Measurements from ENCODE around the gene PPIL3. TPM values are rescaled to one million over a fixed set of nuclear protein-coding genes. Genes with fewer than 3 reads are reported as not detected.

PPIL3 gene
- total RNA-seq, 1 donor from 2014 or later: 52.4 TPM

DNA sequence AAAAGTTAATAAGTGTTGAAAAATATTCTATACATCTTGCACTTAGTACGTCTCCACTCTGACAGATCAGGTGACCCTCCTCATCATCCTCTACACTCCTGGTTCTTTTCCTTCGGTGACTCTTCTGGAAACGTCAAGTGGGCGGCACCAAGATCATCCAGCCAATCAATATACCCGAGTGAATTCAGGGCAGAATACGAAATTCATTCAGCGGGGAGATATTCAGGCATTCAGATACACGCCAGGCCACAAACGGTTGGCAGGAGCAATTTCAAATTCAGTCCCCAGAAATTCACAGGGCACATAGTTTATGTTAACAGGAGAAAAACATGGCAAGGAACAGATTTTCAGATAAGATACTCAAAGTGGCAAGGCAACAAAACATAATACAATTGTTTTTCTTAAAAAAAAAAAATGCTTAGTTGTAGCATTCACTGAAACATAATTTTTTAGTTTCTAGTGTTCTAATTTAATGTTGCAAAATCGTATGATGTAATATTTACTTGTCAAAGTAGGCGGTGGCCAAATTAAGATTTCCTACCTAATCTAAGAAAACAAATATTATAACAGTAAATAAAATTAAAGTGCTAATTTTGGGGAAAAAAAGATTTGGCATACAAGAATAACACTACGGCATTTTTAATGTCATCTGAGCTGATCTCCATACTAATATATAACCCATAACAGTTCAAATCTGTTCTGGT is 28.6 kb downstream of the PPIL3 start:
- DNase-seq: no peak

DNA sequence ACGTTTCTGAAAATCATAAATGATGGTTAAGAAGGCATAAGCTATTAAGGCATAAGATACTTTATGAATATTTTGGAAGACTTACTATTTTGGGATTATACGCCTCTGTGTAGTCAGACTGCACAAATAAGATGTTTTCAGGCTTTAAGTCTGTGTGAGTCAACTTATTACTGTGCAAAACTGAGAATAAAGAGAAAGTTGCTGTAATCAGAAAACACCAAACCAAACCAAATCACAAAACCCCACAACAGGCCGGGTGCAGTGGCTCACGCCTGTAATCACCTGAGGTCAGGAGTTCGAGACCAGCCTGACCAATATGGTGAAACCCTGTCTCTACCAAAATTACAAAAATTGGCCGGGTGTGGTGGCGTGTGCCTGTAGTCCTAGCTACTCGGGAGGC is 32.1 kb downstream of the PPIL3 start:
- DNase-seq: no peak

DNA sequence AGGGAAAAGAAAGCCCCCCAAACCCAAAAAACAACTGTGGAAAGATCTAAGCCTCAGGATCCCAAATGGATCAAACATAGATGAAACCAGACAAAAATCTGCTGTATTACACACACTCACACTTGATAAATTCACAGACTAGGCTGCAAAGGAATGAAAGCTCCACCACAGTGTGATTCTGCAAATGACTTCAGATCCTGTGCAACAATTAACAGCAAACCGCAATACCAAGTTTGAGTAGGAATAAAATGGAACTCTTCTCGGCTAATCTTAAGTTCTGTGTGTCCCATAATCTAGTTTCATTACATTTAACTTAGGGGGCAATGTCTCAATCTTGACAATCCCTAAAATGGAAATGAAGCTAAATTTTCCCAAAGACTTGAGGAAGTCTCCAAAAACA is 36.3 kb downstream of the PPIL3 start:
- DNase-seq: no peak

DNA sequence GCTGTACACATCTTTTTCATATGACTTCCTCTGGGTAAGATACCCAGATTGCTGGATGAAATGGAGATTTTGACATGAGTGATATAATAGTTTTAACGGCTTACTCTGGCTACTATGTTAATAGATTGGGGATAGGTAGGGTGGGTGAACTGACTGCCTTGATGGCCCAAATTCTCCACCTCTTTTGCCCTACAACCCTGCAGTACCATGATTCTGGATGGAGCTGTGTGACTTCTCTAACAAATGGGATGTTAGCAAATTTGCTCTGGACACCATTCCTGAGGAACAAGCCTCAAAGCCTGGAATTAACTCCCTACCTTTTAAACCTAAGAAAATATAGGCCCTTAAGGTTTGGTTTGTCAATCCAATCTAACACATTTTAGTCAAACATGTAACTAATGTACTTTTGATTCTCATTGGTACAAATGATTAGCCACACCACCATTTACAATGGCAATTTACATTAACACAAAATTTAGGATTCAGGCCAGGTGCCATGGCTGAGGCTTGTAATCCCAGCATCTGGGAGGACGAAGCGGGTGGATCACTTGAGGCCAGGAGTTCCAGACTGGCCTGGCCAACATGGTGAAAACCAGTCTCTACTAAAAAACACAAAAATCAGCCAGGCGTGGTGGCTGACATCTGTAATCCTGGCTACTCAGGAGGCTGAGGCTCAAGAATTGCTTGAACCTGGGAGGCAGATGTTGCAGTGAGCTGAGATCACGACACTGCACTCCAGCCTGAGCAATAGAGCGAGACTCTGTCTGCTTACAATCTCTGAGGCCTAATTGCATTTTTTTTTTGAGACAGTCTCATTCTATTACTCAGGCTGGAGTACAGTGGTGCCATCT is 37.3 kb downstream of the PPIL3 start:
- no peak for DNase-seq

DNA sequence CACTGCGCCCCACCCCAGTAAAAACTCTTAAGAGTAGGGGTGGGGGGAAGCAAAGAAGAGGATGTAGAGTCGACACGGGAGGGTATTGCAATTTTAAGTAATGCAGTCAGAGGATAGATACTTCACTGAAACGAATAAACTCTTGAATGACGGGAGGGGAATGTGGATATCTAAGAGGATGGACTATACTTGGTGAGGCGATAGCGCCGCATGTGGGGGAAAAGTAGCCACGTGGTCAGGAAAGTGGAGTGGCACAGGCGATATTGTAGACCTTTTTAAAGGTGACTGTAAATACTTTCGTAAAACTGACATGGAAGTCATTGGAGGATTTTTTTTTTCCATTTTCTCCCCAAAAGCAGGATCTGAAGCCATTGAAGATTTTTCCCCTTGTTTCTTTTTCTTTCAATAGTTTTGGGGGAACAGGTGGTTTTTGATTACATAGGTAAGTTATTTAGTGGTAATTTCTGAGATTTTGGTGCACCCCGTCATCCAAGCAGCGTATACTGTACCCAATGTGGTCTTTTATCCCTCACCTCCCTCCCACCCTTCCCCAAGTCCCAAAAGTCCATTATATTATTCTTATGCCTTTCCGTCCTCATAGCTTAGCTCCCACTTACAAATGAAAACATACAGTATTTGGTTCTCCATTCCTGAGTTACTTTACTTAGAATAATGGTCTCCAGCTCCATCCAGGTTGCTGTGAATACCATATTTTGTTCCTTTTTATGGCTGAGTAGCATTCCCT is 38.2 kb downstream of the PPIL3 start:
- no peak for DNase-seq

DNA sequence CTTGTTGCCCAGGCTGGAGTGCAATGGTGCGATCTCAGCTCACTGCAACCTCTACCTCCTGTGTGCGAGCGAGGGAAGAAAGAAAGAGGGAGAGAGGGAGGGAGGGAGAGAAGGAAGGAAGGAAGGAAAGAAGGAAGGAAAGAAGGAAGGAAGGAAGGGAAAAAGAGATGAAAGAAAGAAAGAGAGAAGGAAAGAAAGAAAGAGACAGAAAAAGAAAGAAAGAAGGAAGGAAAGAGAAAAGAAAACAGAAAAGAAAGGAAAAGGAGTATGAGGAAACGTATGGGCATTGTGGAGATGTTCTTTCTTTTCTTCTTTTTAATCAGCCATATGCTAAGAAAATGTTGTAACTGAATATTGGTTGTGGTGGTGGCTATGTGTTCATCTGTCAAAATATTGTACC is 40.9 kb downstream of the PPIL3 start:
- no peak for DNase-seq

DNA sequence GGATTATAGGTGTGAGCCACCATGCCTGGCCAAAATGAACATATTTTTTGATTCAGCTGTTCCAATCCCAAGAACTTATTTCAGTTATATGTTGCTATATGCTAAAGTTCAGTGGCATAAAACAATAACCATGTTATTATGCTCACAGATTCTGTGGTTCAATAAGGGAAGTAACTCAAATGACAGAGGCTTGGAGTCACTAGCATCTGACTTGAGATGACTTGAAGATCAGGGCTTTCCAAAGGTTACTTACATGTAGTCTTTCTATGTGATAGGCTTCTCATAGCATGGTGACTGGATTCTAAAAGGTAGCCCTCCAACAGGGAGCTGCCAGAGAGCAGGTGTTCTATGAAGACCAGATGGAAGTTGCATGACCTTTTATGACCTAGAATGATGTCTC is 41.6 kb downstream of the PPIL3 start:
- DNase-seq: no peak

DNA sequence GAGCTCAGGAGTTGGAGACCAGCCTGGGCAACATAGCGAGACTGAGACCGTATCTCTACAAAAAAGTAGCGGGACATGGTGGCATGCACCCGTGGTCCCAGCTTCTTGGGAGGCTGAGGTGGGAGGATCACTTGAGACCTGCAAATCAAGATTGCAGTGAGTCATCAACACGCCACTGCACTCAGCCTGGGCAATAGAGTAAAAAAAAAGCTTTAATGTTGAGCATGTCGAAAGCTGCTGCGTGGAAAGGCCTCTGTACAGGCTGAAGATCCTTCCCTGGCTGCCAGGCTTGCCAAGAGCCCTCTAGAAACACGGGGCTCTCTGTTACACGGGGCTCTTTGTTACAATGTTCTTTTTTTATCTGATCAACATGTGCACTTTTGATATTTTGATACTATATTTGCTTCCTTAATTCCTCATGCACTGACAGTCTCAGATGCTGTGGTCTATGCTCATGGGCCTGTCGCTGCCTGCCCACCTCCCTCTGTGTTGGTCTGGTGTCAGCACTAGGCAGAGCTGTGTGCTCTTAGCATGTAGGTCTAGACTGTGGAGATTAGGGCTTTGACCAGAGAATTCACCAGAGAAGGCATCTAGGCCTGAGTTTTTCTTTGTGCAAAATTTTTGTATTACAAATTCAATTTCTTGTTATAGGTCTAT is 43.1 kb downstream of the PPIL3 start:
- no peak for DNase-seq

DNA sequence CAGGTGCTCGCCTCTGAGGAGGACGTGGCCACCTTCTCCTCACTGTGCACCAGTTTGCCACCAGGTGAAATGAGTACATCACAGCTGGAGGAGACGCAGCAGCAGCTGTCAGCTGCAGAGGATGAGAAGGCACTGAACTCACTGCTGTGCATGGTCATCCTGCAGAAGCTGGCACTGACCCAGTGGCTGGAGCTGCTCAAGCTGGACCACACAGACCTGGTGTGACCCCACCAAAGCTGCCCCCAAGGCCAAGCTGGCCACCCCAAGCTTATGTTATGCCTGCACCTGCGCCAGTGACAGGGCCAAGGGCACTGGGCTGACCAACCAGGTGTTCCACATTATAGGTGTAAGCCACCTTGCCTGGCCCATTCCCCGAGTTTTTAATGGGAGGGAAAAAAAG is 43.7 kb downstream of the PPIL3 start:
- DNase-seq: no peak

DNA sequence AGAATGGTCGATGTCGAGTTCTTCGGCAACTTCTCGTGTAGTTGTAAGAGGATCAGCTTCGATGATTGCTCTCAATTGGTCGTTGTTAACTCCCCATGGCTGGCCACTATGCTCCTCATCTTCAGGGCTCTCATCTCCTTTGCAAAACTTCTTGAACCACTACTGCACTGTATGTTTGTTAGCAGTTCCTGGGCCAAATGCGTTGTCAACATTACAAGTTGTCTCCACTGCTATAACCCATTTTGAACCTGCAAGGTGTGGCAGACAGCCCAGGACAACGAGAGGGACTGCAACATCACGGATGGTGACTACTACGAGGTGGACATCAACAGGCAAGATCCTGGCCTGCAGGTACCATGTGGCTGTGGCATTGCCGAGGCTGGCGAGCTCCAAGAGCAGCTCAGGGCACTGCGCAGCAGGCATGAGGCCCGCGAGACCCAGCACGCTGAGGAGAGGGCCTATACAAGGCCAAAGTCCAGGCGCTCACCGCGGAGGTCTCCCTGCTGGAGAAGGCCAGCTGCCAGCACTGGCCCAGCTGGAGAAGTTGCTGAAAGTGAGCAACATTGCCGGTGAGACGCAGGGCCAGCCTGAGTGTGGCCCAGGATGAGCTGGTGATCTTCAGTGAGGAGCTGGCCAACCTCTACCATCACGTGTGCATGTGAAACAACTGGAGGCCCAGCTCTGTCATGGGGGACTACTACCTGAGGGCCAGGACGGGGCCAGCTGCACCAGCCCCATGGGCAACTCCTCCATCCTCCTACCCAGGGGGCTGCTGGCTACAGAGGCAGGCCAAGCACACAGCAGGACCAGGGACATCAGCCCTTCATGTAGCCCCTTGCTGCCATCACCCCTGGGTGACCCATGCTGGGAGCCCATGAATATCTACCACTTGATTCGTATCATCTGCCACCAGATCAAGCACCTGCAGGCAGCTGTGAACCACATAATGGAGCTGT is 44.6 kb downstream of the PPIL3 start:
- DNase-seq: no peak

DNA sequence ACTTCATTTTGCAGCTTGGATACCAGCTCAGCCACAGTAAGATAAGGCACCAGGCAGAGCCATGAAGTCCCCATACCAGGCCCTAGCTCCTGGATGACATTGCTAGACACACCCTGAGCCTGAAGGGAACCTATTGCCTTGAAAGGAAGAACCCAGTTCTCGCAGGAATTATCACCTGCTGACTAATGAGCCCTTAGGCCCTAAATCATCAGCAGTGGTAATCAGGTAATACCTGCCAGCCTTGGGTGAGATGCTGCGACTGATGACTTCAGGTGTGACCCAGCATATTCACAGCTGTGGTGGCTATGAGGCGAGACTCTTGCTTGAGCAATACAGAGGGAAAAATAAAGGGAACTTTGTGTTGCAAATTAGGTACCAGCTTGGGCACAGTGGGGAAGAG is 49.4 kb downstream of the PPIL3 start:
- no peak for DNase-seq

DNA sequence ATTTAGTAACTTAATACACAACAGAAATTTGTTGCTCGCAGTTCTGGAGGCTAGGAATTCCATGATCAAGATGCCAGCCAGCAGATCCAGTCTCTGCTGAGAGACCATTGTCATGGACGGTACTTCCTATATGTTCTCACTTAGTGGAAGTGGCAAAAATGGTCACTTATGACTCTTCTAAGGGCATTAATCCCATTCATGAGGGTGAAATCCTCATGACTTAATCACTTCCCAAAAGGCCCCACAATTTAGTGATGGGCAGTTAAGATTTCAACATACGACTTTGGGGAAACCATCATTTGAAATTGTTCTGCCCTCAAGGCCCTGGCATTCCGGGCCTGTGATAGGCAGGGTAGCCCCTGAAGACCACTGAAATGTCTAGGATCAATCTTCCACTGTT is 54.2 kb downstream of the PPIL3 start:
- no peak for DNase-seq

DNA sequence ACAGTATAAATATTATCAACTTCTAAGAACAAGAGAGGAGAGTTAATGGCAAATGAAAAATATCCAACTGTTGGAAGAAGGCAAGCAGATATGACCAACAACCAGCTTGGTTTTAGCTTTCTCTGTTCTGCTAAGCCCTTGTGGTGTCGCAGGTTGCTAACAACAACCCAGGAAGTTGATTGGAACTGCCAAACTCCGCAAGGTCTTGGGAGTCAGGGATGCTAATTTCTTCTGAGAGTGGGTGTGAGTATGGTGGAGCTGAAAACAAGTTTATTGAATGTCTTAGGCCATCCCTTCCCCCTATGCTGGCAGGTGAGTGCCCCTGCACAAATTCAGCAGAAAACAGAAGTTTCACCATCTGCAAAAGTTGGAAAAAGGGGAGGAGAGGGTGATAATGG is 59.6 kb downstream of the PPIL3 start:
- no peak for DNase-seq

DNA sequence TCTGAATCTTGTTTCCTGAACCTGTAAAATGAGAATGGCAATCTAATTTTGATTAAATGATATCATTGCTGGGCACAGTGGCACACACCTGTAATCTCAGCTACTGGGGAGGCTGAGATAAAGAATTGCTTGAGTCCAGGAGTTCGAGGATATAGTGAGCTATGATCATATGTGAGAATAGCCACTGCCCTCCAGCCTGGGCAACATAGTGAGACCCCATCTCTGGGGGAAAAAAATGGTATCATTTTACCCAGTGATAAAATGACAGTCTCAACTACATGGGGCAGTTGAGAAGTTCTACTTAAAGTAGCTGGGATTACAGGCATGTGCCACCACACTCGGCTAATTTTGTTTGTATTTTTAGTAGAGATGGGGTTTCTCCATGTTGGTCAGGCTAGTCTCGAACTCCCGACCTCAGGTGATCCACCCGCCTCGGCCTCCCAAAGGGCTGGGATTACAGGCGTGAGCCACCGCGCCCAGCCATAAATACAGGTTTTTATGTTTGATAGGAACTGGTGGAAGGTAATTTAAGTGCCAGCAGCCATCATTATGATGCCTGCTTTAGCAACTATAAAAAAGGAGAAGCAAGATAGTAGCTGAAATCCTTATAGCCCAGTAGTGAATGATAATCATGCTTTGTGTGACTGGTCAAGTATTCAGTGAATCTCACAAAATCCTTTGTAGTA is 60.2 kb downstream of the PPIL3 start:
- DNase-seq: no peak

DNA sequence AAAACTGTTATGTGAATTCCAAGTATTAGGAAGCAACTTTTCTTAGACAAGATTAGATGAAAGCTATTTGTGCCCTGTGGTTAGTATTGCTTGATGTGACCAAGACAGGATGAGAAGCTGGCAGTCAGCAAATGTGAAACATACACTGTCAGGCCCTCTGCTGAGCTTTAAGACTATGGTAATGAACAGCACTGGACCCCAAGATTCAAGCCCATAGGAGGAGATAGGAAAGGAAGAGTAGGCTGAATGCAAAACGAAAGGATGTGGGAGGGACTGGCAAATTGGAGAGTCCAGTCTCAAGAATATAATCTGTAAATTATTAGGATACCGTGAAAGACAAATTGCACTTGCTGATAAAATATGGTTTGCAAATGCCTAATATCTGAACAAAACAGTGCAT is 60.8 kb downstream of the PPIL3 start:
- no peak for DNase-seq

DNA sequence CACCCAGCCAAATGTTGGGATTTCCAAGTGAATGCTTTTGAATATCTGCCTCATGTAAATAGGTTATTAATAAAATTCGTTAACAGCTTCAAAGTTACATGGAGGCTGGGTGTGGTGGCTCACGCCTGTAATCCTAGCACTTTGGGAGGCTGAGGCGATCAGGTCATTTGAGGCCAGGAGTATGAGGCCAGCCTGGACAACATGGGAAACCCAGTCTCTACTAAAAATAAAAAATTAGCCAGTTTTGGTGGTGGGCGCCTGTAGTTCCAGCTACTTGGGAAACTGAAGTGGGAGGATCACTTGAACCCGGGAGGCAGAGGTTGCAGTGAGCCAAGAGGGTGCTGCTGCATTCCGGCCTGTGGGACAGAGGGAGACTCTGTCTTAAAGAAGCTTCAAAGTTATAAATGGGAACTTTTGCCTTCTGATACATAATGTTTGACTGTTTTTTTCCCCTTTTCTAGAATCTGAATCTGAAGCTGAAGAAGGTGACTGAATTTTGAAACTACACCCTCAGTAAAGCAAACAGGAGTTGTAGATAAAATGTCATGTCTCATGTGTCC is 67.1 kb downstream of the PPIL3 start:
- DNase-seq: no peak
